ENCODE measurements around the gene FOLR2. TPM values are rescaled to one million over a fixed set of nuclear protein-coding genes. Genes with fewer than 3 reads are reported as not detected.
"Not testable (repeated sequence)": the region's sequence is repeated elsewhere in the genome, so short reads cannot be mapped to it uniquely, and the experiment has no call there.

The FOLR2 gene
- total and polyA plus RNA-seq, 2 of the 8 experiments (the other 6 are each of a cell fraction or from before 2014, with no cell fraction given), result not detected

GRCh38 chr11:72216638-72217037, at the start of gene FOLR2 (continued):
- TF ChIP-seq E2F6 (IDR thresholded peaks at IDR 0.05) (no peak), MAX (IDR thresholded peaks at IDR 0.05) (no peak), SP4 (IDR thresholded peaks at IDR 0.05; ENCODE audit: low read length) (no peak), SUZ12 (IDR thresholded peaks at IDR 0.05; ENCODE audit: low read length) (no peak), FOSL1 (IDR thresholded peaks at IDR 0.05; ENCODE audit: insufficient read depth, low read depth, low read length) (no peak)

GRCh38 chr11:72169046-72169555, 47.5 kb upstream of the FOLR2 start:
- H3K23ac ChIP-seq (ENCODE audit: insufficient read length); H3K36me3 ChIP-seq (ENCODE audit: control insufficient read depth in 2 of 4, insufficient read depth in 4 of 4, low read length in 3 of 4); FAIRE-seq; H3K9me3 ChIP-seq (ENCODE audit: insufficient read depth in 2 of 2, low read depth in 1 of 2, low read length in 1 of 2); H3K4me1 ChIP-seq (replicated peaks in 1 of 4; ENCODE audit: control insufficient read depth in 3 of 4, insufficient read depth in 4 of 4, low read length in 3 of 4); POLR2A ChIA-PET (ENCODE audit: partially characterized antibody); H3K4me3 ChIP-seq (ENCODE audit: extremely low read depth in 1 of 4, insufficient read depth in 2 of 4, low read depth in 3 of 4, low read length in 4 of 4); H3K56ac ChIP-seq (replicated peaks; ENCODE audit: insufficient read length, low read depth, low read length); H2BK15ac ChIP-seq (ENCODE audit: low read length); H4K20me1 ChIP-seq (replicated peaks in 1 of 2; ENCODE audit: control insufficient read depth in 1 of 2, insufficient read depth in 2 of 2, low read length in 2 of 2); H2BK12ac ChIP-seq (ENCODE audit: low read depth, low read length); H3K18ac ChIP-seq (ENCODE audit: extremely low read depth, low read length); H4K8ac ChIP-seq (ENCODE audit: extremely low read depth, insufficient read depth, low read length); H3K14ac ChIP-seq (ENCODE audit: insufficient read length); DNase-seq (ENCODE audit: low read depth in 1 of 2, low spot score in 2 of 2); H3K23me2 ChIP-seq (ENCODE audit: low read depth, low read length); H3K27me3 ChIP-seq (replicated peaks in 1 of 4; ENCODE audit: control insufficient read depth in 3 of 4, extremely low read depth in 1 of 4, insufficient read depth in 3 of 4, low read length in 3 of 4); H3K4ac ChIP-seq (replicated peaks; ENCODE audit: insufficient read length, low read depth, low read length); H2BK20ac ChIP-seq (ENCODE audit: low read length); H3K79me2 ChIP-seq (ENCODE audit: control insufficient read depth in 1 of 2, insufficient read depth in 2 of 2, low read length in 2 of 2); H4K91ac ChIP-seq (replicated peaks; ENCODE audit: insufficient read length, low read length); H4K5ac ChIP-seq (ENCODE audit: insufficient read length, low read depth, low read length); H2AK5ac ChIP-seq (ENCODE audit: low read depth, low read length); H3K79me1 ChIP-seq (ENCODE audit: low read depth, low read length); H2BK5ac ChIP-seq (ENCODE audit: low read depth, low read length); H3K4me2 ChIP-seq (ENCODE audit: insufficient read depth in 1 of 2, low read depth in 2 of 2, low read length in 2 of 2); H2BK120ac ChIP-seq (replicated peaks; ENCODE audit: low read depth, low read length); H3K9ac ChIP-seq (replicated peaks in 1 of 4; ENCODE audit: extremely low read depth in 1 of 4, low read depth in 3 of 4, low read length in 3 of 4); H2AFZ ChIP-seq (ENCODE audit: low read length); H3K27ac ChIP-seq (ENCODE audit: low read depth, low read length): not testable (repeated sequence)
- CTCF ChIA-PET (ENCODE audit: partially characterized antibody), result interaction anchor here (0.6 to 4.5 kb wide), 4 partner anchors 15 to 113 kb away, joined by 3 to 29 read pairs (median 8); no protein-coding TSS in a partner anchor
- WGBS, 2 experiments (ENCODE audit: extremely low coverage in 1 of 2, insufficient coverage in 1 of 2, insufficient read length in 1 of 2, insufficient replicate concordance in 2 of 2, low coverage in 1 of 2, low lambda C conversion rate in 2 of 2, missing lambda C conversion rate in 1 of 2), result 95% methylated on average over 5 of the region's 5 CpGs; no CpG with 5 or more reads in 1 of the 2 experiments

Measured in H1 (cell line).